ENCODE data around the gene GSG1L. TPM values are rescaled to one million over a fixed set of nuclear protein-coding genes. Genes with fewer than 3 reads are reported as not detected.

The GSG1L gene
- total and polyA plus RNA-seq, 2 of the 13 experiments (the other 11 are each of a cell fraction or from before 2014, with no cell fraction given) = not detected

GRCh38 chr16:27867122-27868110 lies 196.1 kb downstream of the GSG1L start (continued):
- TF ChIP-seq, protein P1, sequence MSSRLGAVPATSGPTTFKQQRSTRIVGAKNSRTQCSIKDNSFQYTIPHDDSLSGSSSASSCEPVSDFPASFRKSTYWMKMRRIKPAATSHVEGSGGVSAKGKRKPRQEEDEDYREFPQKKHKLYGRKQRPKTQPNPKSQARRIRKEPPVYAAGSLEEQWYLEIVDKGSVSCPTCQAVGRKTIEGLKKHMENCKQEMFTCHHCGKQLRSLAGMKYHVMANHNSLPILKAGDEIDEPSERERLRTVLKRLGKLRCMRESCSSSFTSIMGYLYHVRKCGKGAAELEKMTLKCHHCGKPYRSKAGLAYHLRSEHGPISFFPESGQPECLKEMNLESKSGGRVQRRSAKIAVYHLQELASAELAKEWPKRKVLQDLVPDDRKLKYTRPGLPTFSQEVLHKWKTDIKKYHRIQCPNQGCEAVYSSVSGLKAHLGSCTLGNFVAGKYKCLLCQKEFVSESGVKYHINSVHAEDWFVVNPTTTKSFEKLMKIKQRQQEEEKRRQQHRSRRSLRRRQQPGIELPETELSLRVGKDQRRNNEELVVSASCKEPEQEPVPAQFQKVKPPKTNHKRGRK (CRISPR knock-in tag; IDR thresholded peaks at IDR 0.05) = no peak
- TF ChIP-seq SMYD3 (CRISPR knock-in tag; IDR thresholded peaks at IDR 0.05) (no peak), NCOA1 (CRISPR knock-in tag; IDR thresholded peaks at IDR 0.05) (no peak), CENPT (CRISPR knock-in tag; IDR thresholded peaks at IDR 0.05; ENCODE audit: low read depth) (no peak), LBX2 (CRISPR knock-in tag; IDR thresholded peaks at IDR 0.05; ENCODE audit: borderline replicate concordance) (no peak), NBN (conservative IDR thresholded peaks at IDR 0.05) (no peak), ZNF709 (CRISPR knock-in tag; IDR thresholded peaks at IDR 0.05) (no peak), MZF1 (CRISPR knock-in tag; IDR thresholded peaks at IDR 0.05; ENCODE audit: borderline replicate concordance) (no peak), ZBED4 (CRISPR knock-in tag; IDR thresholded peaks at IDR 0.05; ENCODE audit: borderline replicate concordance) (no peak), ZNF274 (CRISPR knock-in tag; IDR thresholded peaks at IDR 0.05) (no peak), EED (CRISPR knock-in tag; IDR thresholded peaks at IDR 0.05) (no peak), ZNF333 (CRISPR knock-in tag; IDR thresholded peaks at IDR 0.05; ENCODE audit: borderline replicate concordance) (no peak), ZNF34 (CRISPR knock-in tag; IDR thresholded peaks at IDR 0.05; ENCODE audit: borderline replicate concordance) (no peak), SIN3B (IDR thresholded peaks at IDR 0.05; ENCODE audit: low read length) (no peak), POLR2G (IDR thresholded peaks at IDR 0.05; ENCODE audit: low read depth, low read length) (peak; percentile 49; the same call in 1 of the 2 replicates)
- TF ChIP-seq, protein P2, sequence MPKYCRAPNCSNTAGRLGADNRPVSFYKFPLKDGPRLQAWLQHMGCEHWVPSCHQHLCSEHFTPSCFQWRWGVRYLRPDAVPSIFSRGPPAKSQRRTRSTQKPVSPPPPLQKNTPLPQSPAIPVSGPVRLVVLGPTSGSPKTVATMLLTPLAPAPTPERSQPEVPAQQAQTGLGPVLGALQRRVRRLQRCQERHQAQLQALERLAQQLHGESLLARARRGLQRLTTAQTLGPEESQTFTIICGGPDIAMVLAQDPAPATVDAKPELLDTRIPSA (CRISPR knock-in tag; IDR thresholded peaks at IDR 0.05; ENCODE audit: borderline replicate concordance) = no peak
- TF ChIP-seq, protein P3, sequence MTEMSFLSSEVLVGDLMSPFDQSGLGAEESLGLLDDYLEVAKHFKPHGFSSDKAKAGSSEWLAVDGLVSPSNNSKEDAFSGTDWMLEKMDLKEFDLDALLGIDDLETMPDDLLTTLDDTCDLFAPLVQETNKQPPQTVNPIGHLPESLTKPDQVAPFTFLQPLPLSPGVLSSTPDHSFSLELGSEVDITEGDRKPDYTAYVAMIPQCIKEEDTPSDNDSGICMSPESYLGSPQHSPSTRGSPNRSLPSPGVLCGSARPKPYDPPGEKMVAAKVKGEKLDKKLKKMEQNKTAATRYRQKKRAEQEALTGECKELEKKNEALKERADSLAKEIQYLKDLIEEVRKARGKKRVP (CRISPR knock-in tag; IDR thresholded peaks at IDR 0.05) = no peak
- TF ChIP-seq, protein P4, sequence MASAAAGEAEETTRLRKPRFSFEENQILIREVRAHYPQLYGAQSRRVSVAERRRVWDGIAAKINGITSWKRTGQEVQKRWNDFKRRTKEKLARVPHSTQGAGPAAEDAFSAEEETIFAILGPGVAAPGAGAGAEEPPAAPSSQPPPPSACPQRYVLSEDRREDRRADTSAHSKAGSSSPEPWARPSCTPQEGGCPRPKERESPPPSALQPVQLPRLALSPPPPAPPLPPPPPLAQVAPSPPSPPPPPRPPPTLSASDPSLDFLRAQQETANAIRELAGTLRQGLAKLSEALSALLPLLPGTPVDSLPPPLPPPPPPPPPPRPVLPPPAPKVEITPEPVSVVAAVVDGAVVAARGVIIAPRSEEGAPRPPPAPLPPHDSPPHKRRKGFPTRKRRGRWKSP (CRISPR knock-in tag; IDR thresholded peaks at IDR 0.05) = no peak

Measured in HepG2 (cell line).